Measurements from ENCODE around the gene BRD9.

Gene BRD9

DNA sequence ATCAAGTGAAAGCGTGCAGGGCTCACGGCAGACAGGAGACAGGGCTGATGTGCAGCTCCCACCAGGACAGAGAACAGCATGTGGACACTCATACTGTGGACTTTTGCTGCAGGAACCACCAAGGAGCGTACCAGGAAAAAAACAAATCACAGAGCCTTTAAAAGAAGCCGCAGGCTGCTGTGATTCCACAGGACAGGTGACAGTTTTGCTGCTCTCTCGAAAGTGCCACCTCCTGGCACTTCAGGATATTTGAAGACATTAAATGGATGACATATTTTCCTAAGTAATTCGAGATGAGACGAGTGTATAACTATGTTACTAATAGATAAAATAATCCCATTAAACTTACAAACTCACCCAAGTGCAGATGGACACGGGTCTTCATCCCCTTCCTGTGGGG, 71.1 kb downstream of the BRD9 start:
- H3K27me3 ChIP-seq, result peaks cover 2% of the 10 kb centered on the region
- TF ChIP-seq, protein P1, sequence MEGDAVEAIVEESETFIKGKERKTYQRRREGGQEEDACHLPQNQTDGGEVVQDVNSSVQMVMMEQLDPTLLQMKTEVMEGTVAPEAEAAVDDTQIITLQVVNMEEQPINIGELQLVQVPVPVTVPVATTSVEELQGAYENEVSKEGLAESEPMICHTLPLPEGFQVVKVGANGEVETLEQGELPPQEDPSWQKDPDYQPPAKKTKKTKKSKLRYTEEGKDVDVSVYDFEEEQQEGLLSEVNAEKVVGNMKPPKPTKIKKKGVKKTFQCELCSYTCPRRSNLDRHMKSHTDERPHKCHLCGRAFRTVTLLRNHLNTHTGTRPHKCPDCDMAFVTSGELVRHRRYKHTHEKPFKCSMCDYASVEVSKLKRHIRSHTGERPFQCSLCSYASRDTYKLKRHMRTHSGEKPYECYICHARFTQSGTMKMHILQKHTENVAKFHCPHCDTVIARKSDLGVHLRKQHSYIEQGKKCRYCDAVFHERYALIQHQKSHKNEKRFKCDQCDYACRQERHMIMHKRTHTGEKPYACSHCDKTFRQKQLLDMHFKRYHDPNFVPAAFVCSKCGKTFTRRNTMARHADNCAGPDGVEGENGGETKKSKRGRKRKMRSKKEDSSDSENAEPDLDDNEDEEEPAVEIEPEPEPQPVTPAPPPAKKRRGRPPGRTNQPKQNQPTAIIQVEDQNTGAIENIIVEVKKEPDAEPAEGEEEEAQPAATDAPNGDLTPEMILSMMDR (IDR thresholded peaks at IDR 0.05), result no peak
- H3K4me1 ChIP-seq (ENCODE audit: control insufficient read depth in 1 of 2, insufficient read depth in 1 of 2, low read depth in 1 of 2, low read length in 1 of 2), result no peaks in the 10 kb centered on the region
- no peak overlapping the region for H3K4me3 ChIP-seq (ENCODE audit: low read depth in 1 of 2, low read length in 1 of 2)
- H3K9me3 ChIP-seq, result no peaks in the 10 kb centered on the region
- H3K36me3 ChIP-seq, result no peaks in the 10 kb centered on the region
- no peak overlapping the region for H3K27ac ChIP-seq

DNA sequence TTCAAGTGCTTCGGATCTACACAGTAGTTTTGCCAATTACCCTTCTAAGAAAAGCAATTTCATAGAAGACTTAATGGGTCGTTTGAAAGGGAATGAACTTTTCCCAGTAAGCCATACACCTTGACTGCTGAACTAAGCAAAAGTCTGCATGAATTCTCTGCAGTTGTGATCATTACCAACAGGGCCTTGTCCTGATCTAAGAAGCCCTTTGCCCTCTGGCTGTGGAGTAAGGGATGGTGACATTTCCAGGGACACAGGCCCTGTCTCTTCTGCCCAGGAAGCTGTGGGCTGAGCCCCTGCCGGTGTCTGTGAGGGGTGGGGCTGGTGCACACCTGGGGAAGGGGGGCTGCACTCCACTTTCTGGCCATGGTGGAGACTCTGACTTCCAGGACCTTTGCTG, 72.4 kb downstream of the BRD9 start:
- H3K27me3 ChIP-seq, result peaks cover 6% of the 10 kb centered on the region
- no peaks in the 10 kb centered on the region for H3K36me3 ChIP-seq
- H3K9me3 ChIP-seq, result no peaks in the 10 kb centered on the region
- no peak overlapping the region for H3K27ac ChIP-seq
- H3K4me1 ChIP-seq (ENCODE audit: control insufficient read depth in 1 of 2, insufficient read depth in 1 of 2, low read depth in 1 of 2, low read length in 1 of 2), result no peaks in the 10 kb centered on the region
- TF ChIP-seq, protein P1 (IDR thresholded peaks at IDR 0.05), result no peak
- H3K4me3 ChIP-seq (ENCODE audit: low read depth in 1 of 2, low read length in 1 of 2), result no peak overlapping the region

DNA sequence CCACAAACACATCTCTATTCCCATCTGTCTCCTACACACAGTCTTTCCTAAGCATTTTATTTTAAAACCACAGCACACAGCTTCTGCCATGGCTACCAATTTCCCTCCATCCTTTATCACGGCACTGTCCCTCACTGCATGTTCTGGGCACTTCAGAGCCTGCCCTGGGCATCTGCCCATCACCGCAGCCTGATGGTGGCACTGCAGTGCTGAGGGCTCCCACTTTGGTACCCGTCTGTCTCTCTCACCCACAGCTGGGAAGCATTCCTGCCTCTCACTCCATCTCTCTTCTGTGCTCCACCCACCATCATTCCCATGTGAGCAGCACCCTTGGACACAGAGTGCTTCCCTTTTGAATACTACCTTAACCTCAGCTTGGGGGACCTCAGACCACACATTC, 73.5 kb downstream of the BRD9 start:
- TF ChIP-seq, protein P1 (IDR thresholded peaks at IDR 0.05), result no peak
- H3K27me3 ChIP-seq, result peaks cover 10% of the 10 kb centered on the region
- H3K9me3 ChIP-seq, result no peaks in the 10 kb centered on the region
- H3K27ac ChIP-seq, result no peak overlapping the region
- H3K36me3 ChIP-seq, result no peaks in the 10 kb centered on the region
- H3K4me3 ChIP-seq (ENCODE audit: low read depth in 1 of 2, low read length in 1 of 2), result no peak overlapping the region
- H3K4me1 ChIP-seq (ENCODE audit: control insufficient read depth in 1 of 2, insufficient read depth in 1 of 2, low read depth in 1 of 2, low read length in 1 of 2), result no peaks in the 10 kb centered on the region

DNA sequence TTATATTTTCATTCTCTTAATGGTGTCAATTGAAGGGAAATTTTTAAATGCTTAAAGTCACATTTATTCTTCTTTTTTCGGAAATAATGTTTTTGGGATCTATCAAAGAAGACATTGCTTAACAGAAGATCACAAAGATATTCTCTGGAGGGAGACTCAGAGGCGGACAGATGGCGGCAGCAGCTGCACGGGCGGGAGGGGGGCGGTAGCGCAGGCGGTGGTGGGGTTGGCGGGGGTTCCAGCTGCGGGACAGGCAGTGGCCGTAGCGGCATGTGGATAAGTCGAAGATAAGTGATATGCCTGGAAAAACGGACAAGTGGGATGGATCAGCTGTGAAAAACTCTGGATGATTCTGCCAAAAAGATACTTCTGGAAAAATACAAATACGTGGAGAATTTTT, 76.4 kb downstream of the BRD9 start:
- Histone ChIP-seq H3K27ac (no peak overlapping the region), H3K4me1 (ENCODE audit: control insufficient read depth in 1 of 2, insufficient read depth in 1 of 2, low read depth in 1 of 2, low read length in 1 of 2) (no peaks in the 10 kb centered on the region), H3K9me3 (no peaks in the 10 kb centered on the region), H3K36me3 (no peaks in the 10 kb centered on the region), H3K4me3 (ENCODE audit: low read depth in 1 of 2, low read length in 1 of 2) (no peak overlapping the region), H3K27me3 (peaks cover 10% of the 10 kb centered on the region)
- TF ChIP-seq, protein P1 (IDR thresholded peaks at IDR 0.05), result no peak

DNA sequence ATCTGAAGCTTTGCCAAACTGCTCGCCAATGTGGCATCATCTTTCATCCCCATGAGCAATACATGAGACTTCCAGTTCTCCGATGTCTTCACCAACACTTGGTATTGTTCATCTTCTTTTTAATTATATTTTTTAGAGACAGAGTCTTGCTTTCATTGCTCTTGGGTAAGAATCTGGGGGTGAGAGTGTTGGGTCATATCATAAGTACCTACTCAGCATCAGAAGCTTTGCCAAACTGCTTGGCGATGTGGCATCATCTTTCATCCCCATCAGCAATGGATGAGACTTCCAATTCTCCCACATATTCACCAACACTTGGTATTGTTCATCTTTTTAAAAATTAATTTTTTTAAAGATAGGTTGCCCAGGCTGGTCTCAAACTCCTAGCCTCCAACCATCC, 77.2 kb downstream of the BRD9 start:
- H3K9me3 ChIP-seq, result no peaks in the 10 kb centered on the region
- H3K4me1 ChIP-seq (ENCODE audit: control insufficient read depth in 1 of 2, insufficient read depth in 1 of 2, low read depth in 1 of 2, low read length in 1 of 2), result no peaks in the 10 kb centered on the region
- H3K36me3 ChIP-seq, result no peaks in the 10 kb centered on the region
- no peak overlapping the region for H3K4me3 ChIP-seq (ENCODE audit: low read depth in 1 of 2, low read length in 1 of 2)
- TF ChIP-seq, protein P1 (IDR thresholded peaks at IDR 0.05), result no peak
- peaks cover 10% of the 10 kb centered on the region for H3K27me3 ChIP-seq
- no peak overlapping the region for H3K27ac ChIP-seq
